ELF-1 (cell line): Measurements from ENCODE around the gene ADRA2B.
"Not testable (repeated sequence)": the region's sequence is repeated elsewhere in the genome, so short reads cannot be mapped to it uniquely, and the experiment has no call there.

ENCODE experiments used
- DNase-seq: peaks from one replicate; pipeline ENCODE4 v3.0.0-alpha.2; 2016; ENCODE audit warnings: low read depth, low spot score

The ADRA2B gene

GRCh38 chr2:96089356-96090195 is 26.8 kb downstream of the ADRA2B start:
- peak; percentile 11 for DNase-seq

- DNase-seq: peak; percentile 0
Observed at GRCh38 chr2:96088340-96089335, 27.7 kb downstream of the ADRA2B start.

- DNase-seq: no peak
Observed at GRCh38 chr2:96087130-96087529, 29.2 kb downstream of the ADRA2B start.

GRCh38 chr2:96085541-96086355 is 30.6 kb downstream of the ADRA2B start:
- no peak for DNase-seq

- DNase-seq: not testable (repeated sequence)
Observed at GRCh38 chr2:96084858-96085518, 31.4 kb downstream of the ADRA2B start.

- DNase-seq: no peak
Observed at GRCh38 chr2:96083989-96084857, 32.1 kb downstream of the ADRA2B start.

- DNase-seq: no peak
Observed at GRCh38 chr2:96083064-96083939, 33.1 kb downstream of the ADRA2B start.

- no peak for DNase-seq
Observed at GRCh38 chr2:96082211-96083063, 33.9 kb downstream of the ADRA2B start.

- DNase-seq: no peak
Observed at GRCh38 chr2:96081042-96081441, 35.3 kb downstream of the ADRA2B start.

GRCh38 chr2:96075199-96075771 is 41.1 kb downstream of the ADRA2B start:
- no peak for DNase-seq

GRCh38 chr2:96074156-96074555 is 42.2 kb downstream of the ADRA2B start:
- DNase-seq: no peak

- peak; percentile 63 for DNase-seq
Observed at GRCh38 chr2:96073170-96073775, 43.1 kb downstream of the ADRA2B start.

GRCh38 chr2:96072746-96073145 is 43.6 kb downstream of the ADRA2B start:
- DNase-seq: peak; percentile 37

- not testable (repeated sequence) for DNase-seq
Observed at GRCh38 chr2:96071977-96072491, 44.3 kb downstream of the ADRA2B start.

GRCh38 chr2:96071087-96071976 is 45.0 kb downstream of the ADRA2B start:
- DNase-seq: not testable (repeated sequence)

GRCh38 chr2:96070351-96070750 is 46.0 kb downstream of the ADRA2B start:
- not testable (repeated sequence) for DNase-seq
